GM12891 (cell line): ENCODE results near the gene ERMARD.

Source experiments
- PAX5 ChIP-seq: IDR thresholded peaks from 2 replicates; pipeline ENCODE4 v1.6.1; 2011; ENCODE audit warnings: low read length, moderate library complexity, mild to moderate bottlenecking; ENCODE audit not compliant: insufficient read depth, severe bottlenecking
- POLR2A ChIP-seq: IDR thresholded peaks from 2 replicates; pipeline ENCODE4 v1.6.1; 2011; ENCODE audit warnings: low read depth, low read length, control low read depth
- TAF1 ChIP-seq: IDR thresholded peaks from 2 replicates; pipeline ENCODE4 v1.6.1; 2011; ENCODE audit warnings: low read depth, low read length, control low read depth

- TF ChIP-seq POLR2A: no peak
- TF ChIP-seq TAF1: no peak
- TF ChIP-seq PAX5: no peak
Measured at GRCh38 chr6:169782966-169783365, 31.5 kb downstream of the ERMARD start.
